PFSK-1 (cell line): ENCODE results near the gene ELP5.

Source experiments
- FOXP2 ChIP-seq: optimal IDR thresholded peaks from 2 replicates; pipeline ENCODE3; 2011; ENCODE audit warnings: borderline replicate concordance, control low read depth, inconsistent platforms; ENCODE audit not compliant: insufficient read depth; ENCODE audit errors: extremely low read length, extremely low read depth
- POLR2AphosphoS5 ChIP-seq: IDR thresholded peaks from 2 replicates; pipeline ENCODE4 v1.6.1; 2012; ENCODE audit warnings: low read depth, mild to moderate bottlenecking, control low read depth, low read length, moderate library complexity
- SIN3A ChIP-seq: IDR thresholded peaks from 2 replicates; pipeline ENCODE4 v1.6.1; 2012; ENCODE audit warnings: mild to moderate bottlenecking, low read length, moderate library complexity, borderline replicate concordance; ENCODE audit not compliant: insufficient read depth
- TAF1 ChIP-seq: IDR thresholded peaks from 2 replicates; pipeline ENCODE4 v1.6.1; 2012; ENCODE audit warnings: low read length, control low read depth, borderline replicate concordance; ENCODE audit not compliant: insufficient read depth
- TF ChIP-seq, protein P1 (sequence below), 2 experiments: IDR thresholded peaks; 2 replicates each; pipeline versions ENCODE4 v1.6.1 to v1.8.0; 2011 to 2012; ENCODE audit warnings: low read depth in 2 of 2, low read length in 2 of 2, control low read depth in 1 of 2, inconsistent platforms in 1 of 2, mild to moderate bottlenecking in 1 of 2, moderate library complexity in 1 of 2; ENCODE audit not compliant: insufficient read depth in 1 of 2

Gene ELP5

DNA sequence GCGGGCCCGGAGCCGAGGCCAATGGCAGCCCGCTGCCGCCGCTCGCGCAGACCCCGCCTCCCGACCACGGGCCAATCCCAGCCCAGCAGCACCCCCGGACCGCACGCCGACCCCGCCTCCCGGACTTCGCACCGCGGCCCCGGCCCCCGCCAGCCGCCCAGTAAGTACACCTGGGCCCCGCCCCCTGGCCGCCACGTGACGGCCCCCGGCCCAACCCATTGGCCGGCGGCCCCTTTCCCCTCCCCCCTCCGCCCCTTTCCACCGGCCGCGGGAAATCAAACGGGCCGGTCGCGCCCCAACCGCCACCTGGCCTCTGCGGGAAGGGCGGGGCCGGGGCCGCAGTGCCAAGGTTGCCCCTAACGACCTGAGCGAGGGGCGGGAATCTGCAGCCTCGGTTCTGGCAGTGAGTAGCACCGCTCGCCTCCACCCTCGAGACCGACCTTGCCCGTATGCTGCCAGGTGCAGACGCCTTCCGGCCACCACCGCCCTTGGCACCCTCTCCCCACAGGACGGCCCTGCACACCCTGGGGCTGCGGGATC, 42.7 kb downstream of the ELP5 start, which contains the start of gene YBX2:
Gene YBX2 (minus strand): TSS at position 26 of the 540 bp plus-strand sequence. CDS start 139 bp downstream, outside the sequence.
- no peak for TF ChIP-seq POLR2AphosphoS5
- no peak for TF ChIP-seq SIN3A
- no peak for TF ChIP-seq FOXP2
- no peak for TF ChIP-seq TAF1
- TF ChIP-seq, protein P1, sequence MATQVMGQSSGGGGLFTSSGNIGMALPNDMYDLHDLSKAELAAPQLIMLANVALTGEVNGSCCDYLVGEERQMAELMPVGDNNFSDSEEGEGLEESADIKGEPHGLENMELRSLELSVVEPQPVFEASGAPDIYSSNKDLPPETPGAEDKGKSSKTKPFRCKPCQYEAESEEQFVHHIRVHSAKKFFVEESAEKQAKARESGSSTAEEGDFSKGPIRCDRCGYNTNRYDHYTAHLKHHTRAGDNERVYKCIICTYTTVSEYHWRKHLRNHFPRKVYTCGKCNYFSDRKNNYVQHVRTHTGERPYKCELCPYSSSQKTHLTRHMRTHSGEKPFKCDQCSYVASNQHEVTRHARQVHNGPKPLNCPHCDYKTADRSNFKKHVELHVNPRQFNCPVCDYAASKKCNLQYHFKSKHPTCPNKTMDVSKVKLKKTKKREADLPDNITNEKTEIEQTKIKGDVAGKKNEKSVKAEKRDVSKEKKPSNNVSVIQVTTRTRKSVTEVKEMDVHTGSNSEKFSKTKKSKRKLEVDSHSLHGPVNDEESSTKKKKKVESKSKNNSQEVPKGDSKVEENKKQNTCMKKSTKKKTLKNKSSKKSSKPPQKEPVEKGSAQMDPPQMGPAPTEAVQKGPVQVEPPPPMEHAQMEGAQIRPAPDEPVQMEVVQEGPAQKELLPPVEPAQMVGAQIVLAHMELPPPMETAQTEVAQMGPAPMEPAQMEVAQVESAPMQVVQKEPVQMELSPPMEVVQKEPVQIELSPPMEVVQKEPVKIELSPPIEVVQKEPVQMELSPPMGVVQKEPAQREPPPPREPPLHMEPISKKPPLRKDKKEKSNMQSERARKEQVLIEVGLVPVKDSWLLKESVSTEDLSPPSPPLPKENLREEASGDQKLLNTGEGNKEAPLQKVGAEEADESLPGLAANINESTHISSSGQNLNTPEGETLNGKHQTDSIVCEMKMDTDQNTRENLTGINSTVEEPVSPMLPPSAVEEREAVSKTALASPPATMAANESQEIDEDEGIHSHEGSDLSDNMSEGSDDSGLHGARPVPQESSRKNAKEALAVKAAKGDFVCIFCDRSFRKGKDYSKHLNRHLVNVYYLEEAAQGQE (IDR thresholded peaks at IDR 0.05; ENCODE audit: insufficient read depth in 1 of 2, low read depth in 2 of 2, low read length in 2 of 2) = no peak

DNA sequence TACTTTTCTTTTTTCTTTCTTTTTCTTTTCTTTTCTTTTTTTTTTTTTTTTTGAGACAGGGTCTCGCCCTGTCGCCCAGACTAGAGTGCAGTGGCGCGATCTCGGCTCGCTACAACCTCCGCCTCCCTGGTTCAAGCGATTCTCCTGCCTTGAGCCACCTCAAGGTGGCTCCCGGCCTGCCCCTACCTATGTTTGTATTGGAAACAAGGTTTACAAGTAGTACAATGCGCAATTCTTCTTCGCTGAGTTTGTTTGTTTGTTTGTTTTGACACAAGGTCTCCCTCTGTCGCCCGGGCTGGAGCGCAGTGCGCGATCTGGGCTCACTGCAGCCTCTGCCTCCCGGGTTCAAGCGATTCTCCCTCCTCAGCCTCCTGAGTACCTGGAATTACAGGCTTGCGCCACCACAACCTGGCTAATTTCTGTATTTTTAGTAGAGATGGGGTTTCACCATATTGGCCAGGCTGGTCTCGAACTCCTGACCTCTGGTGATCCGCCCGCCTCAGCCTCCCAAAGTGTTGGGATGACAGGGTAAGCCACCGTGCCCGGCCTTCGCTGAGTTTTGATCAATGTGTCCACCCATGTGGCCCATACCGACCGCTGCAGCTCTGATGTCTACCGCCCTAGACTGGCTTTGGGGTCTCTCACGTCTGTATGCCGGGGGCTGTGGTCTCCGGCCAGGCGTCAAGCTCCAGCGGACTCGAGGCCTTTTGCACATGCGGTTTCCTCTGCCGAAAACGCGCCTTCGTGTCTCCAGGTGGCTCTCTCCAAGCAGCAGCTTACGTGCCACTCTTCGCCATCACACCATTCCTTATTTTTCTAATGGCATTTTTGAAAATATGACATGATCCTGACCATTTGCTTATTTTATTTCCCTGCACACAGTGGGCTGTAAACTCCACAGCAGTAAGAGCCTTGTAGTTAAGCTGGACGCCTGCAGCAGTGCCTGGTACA, 43.5 kb downstream of the ELP5 start:
- TF ChIP-seq FOXP2 (no peak), SIN3A (no peak), POLR2AphosphoS5 (no peak), TAF1 (no peak)
- TF ChIP-seq, protein P1 (IDR thresholded peaks at IDR 0.05; ENCODE audit: insufficient read depth in 1 of 2, low read depth in 2 of 2, low read length in 2 of 2) = no peak

DNA sequence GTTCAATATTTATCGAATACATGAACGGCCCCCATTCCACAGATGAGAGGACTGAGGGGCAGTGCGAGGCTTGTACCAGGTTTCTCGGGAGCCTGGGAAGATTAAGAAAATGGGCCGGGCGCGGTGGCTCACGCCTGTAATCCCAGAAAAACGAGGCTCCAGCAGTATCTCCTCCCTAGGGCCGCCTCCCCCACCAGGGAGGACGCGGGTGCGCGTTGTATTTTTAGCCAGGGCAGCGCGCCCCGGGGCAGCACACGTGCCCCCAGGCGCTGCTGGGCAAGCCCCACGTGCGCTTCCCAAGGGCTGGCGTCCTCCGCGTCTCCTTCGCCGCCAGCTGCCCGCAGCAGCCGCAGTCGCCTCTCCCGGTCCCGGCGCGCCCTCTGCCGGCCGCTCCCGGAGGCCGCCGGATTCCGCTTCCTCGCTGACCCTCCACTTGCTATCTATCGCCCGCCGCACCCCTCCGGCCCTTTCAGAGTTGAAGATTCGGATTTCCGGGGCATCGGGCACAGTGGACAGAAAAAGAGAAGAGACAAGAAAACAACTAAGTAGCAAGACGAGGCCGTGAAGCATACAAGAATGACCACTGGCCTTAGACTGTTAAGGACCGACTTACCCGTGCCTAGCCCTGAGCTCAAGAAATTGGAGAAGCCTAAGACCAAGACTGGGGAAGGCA, 44.3 kb downstream of the ELP5 start:
- TF ChIP-seq, protein P1 (IDR thresholded peaks at IDR 0.05; ENCODE audit: insufficient read depth in 1 of 2, low read depth in 2 of 2, low read length in 2 of 2) = no peak
- no peak for TF ChIP-seq POLR2AphosphoS5
- 0 out of 2 replicates have a peak, but pooled peaks have one; percentile 48 for TF ChIP-seq SIN3A
- TF ChIP-seq TAF1 = no peak
- TF ChIP-seq FOXP2 = peak; percentile 85

DNA sequence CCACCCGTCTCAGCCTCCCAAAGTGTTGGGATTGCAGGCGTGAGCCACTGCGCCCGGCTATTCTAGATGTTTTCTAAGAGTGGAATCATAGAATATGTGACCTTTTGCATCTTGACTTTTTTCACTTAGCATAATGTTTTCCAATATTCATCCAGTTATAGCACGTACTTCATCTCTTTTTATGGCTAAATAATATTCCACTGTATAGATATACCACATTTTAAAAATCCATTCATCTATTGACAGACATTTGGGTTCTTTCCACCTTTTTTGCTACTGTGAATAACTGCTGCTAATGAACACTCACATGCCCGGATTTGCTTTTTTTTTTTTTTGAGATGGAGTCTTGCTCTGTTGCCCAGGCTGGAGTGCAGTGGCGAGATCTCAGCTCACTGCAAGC, 52.2 kb downstream of the ELP5 start:
- TF ChIP-seq, protein P1 (IDR thresholded peaks at IDR 0.05; ENCODE audit: insufficient read depth in 1 of 2, low read depth in 2 of 2, low read length in 2 of 2) = no peak
- TF ChIP-seq TAF1 (no peak), SIN3A (no peak), FOXP2 (no peak), POLR2AphosphoS5 (no peak)
